HEK293 (cell line): ENCODE data around the gene HSD17B12.

Source experiments
- CTCF ChIA-PET: fragments of 350-600 bp; formaldehyde crosslinking; extraction: SDS; loops from one replicate; lab custom pipeline; 2021; ENCODE audit warnings: antibody characterized with exemption; lab: Yijun Ruan, JAX
- POLR2A ChIA-PET: fragments of 300-600 bp; formaldehyde crosslinking; extraction: SDS; loops from one replicate; lab custom pipeline; 2020; ENCODE audit warnings: antibody characterized with exemption, inconsistent platforms; lab: Yijun Ruan, JAX
- H3K27ac ChIP-seq: fragments of 200-500 bp; sonication (Bioruptor generic); 2 replicates; pipeline ENCODE4 v1.5.1; 2014; ENCODE audit warnings: low read depth, low read length, control low read depth, inconsistent platforms; ENCODE audit errors: extremely low read depth
- H3K36me3 ChIP-seq, 2 experiments: fragments of 200-500 bp in 1 of 2; sonication (Bioruptor generic) in 1 of 2; 1 replicate in 1 of 2; 2 replicates in 1 of 2; pipeline ENCODE4 v1.5.1; 2014 to 2017; ENCODE audit warnings: inconsistent platforms in 2 of 2, low read length in 2 of 2; ENCODE audit not compliant: control insufficient read depth in 2 of 2, insufficient read depth in 1 of 2
- H3K4me1 ChIP-seq: fragments of 200-500 bp; sonication (Bioruptor generic); 2 replicates; pipeline ENCODE4 v1.5.1; 2014; ENCODE audit warnings: mild to moderate bottlenecking, low read length, inconsistent platforms; ENCODE audit not compliant: control insufficient read depth, insufficient read depth
- H3K4me3 ChIP-seq: 2 replicates; pipeline ENCODE4 v1.5.1; 2011; ENCODE audit warnings: low read depth, mild to moderate bottlenecking, control low read depth, low read length, moderate library complexity
- H3K9me3 ChIP-seq: fragments of 200-500 bp; sonication (Bioruptor generic); 2 replicates; pipeline ENCODE4 v1.5.1; 2014; ENCODE audit warnings: low read depth, low read length, inconsistent platforms; ENCODE audit not compliant: control insufficient read depth, insufficient read depth
- GLIS1 ChIP-seq: fragments of 450-650 bp; formaldehyde crosslinking; IDR thresholded peaks from 2 replicates; pipeline ENCODE4 v1.5.1; 2016; ENCODE audit warnings: missing biosample characterization, missing genetic modification characterization
- IKZF3 ChIP-seq: fragments of 450-650 bp; IDR thresholded peaks from 2 replicates; pipeline ENCODE4 v1.5.0; 2018; ENCODE audit warnings: missing biosample characterization, mild to moderate bottlenecking, missing genetic modification characterization, moderate library complexity
- MZF1 ChIP-seq: fragments of 450-650 bp; formaldehyde crosslinking; IDR thresholded peaks from 2 replicates; pipeline ENCODE4 v1.5.1; 2017; ENCODE audit warnings: missing biosample characterization, missing genetic modification characterization, borderline replicate concordance
- WT1 ChIP-seq: fragments of 450-650 bp; formaldehyde crosslinking; IDR thresholded peaks from 2 replicates; pipeline ENCODE4 v1.5.1; 2016; ENCODE audit warnings: missing biosample characterization, missing genetic modification characterization
- YY2 ChIP-seq: fragments of 450-650 bp; formaldehyde crosslinking; IDR thresholded peaks from 2 replicates; pipeline ENCODE4 v1.5.1; 2016; ENCODE audit warnings: missing biosample characterization, missing genetic modification characterization
- ZBTB17 ChIP-seq: fragments of 450-650 bp; formaldehyde crosslinking; IDR thresholded peaks from 2 replicates; pipeline ENCODE4 v1.5.1; 2016; ENCODE audit warnings: missing biosample characterization, missing genetic modification characterization
- ZIC2 ChIP-seq: fragments of 450-650 bp; formaldehyde crosslinking; IDR thresholded peaks from 2 replicates; pipeline ENCODE4 v1.5.1; 2016; ENCODE audit warnings: missing biosample characterization, missing genetic modification characterization
- ZNF174 ChIP-seq: fragments of 450-650 bp; formaldehyde crosslinking; IDR thresholded peaks from 2 replicates; pipeline ENCODE4 v1.5.0; 2017; ENCODE audit warnings: missing biosample characterization, mild to moderate bottlenecking, missing genetic modification characterization
- ZNF19 ChIP-seq: fragments of 450-650 bp; formaldehyde crosslinking; IDR thresholded peaks from 2 replicates; pipeline ENCODE4; 2016; ENCODE audit warnings: missing biosample characterization, missing genetic modification characterization, low read depth
- ZNF558 ChIP-seq: fragments of 450-650 bp; formaldehyde crosslinking; IDR thresholded peaks from 2 replicates; pipeline ENCODE4 v1.5.1; 2016; ENCODE audit warnings: missing biosample characterization, missing genetic modification characterization
- ZNF560 ChIP-seq: fragments of 450-650 bp; formaldehyde crosslinking; IDR thresholded peaks from 2 replicates; pipeline ENCODE4 v1.5.1; 2017; ENCODE audit warnings: missing biosample characterization, missing genetic modification characterization, borderline replicate concordance
- ZNF561 ChIP-seq: fragments of 450-650 bp; IDR thresholded peaks from 2 replicates; pipeline ENCODE4 v1.5.1; 2018; ENCODE audit warnings: missing biosample characterization, missing genetic modification characterization, borderline replicate concordance
- ZNF571 ChIP-seq: fragments of 450-650 bp; formaldehyde crosslinking; IDR thresholded peaks from 2 replicates; pipeline ENCODE4 v1.5.0; 2017; ENCODE audit warnings: missing biosample characterization, missing genetic modification characterization
- ZNF596 ChIP-seq: fragments of 450-650 bp; IDR thresholded peaks from 2 replicates; pipeline ENCODE4 v1.5.0; 2018; ENCODE audit warnings: missing biosample characterization, mild to moderate bottlenecking, missing genetic modification characterization, moderate library complexity
- ZNF660 ChIP-seq: fragments of 450-650 bp; IDR thresholded peaks from 2 replicates; pipeline ENCODE4 v1.5.1; 2018; ENCODE audit warnings: missing biosample characterization, mild to moderate bottlenecking, missing genetic modification characterization
- ZNF677 ChIP-seq: fragments of 450-650 bp; IDR thresholded peaks from 2 replicates; pipeline ENCODE4 v1.5.0; 2018; ENCODE audit warnings: missing biosample characterization, mild to moderate bottlenecking, missing genetic modification characterization, moderate library complexity
- ZNF76 ChIP-seq: fragments of 450-650 bp; formaldehyde crosslinking; IDR thresholded peaks from 2 replicates; pipeline ENCODE4; 2016; ENCODE audit warnings: low read depth, missing biosample characterization, missing genetic modification characterization, borderline replicate concordance
- ZNF843 ChIP-seq: fragments of 450-650 bp; formaldehyde crosslinking; IDR thresholded peaks from 2 replicates; pipeline ENCODE4 v1.5.1; 2016; ENCODE audit warnings: missing biosample characterization, missing genetic modification characterization
- ZXDB ChIP-seq: fragments of 450-650 bp; formaldehyde crosslinking; IDR thresholded peaks from 2 replicates; pipeline ENCODE4 v1.5.1; 2016; ENCODE audit warnings: missing biosample characterization, missing genetic modification characterization
- TF ChIP-seq, protein P1 (sequence below): fragments of 450-650 bp; formaldehyde crosslinking; IDR thresholded peaks from 2 replicates; pipeline ENCODE4 v1.5.0; 2017; ENCODE audit warnings: missing biosample characterization, missing genetic modification characterization, borderline replicate concordance
- TF ChIP-seq, protein P2 (sequence below): fragments of 450-650 bp; formaldehyde crosslinking; IDR thresholded peaks from 2 replicates; pipeline ENCODE4 v1.5.1; 2016; ENCODE audit warnings: missing biosample characterization, missing genetic modification characterization
- TF ChIP-seq, protein P3 (sequence below): fragments of 450-650 bp; formaldehyde crosslinking; IDR thresholded peaks from 2 replicates; pipeline ENCODE4 v1.5.1; 2016; ENCODE audit warnings: missing biosample characterization, missing genetic modification characterization
- TF ChIP-seq, protein P4 (sequence below): fragments of 450-650 bp; formaldehyde crosslinking; IDR thresholded peaks from 2 replicates; pipeline ENCODE4 v1.5.1; 2016; ENCODE audit warnings: missing biosample characterization, missing genetic modification characterization

HSD17B12 gene

DNA sequence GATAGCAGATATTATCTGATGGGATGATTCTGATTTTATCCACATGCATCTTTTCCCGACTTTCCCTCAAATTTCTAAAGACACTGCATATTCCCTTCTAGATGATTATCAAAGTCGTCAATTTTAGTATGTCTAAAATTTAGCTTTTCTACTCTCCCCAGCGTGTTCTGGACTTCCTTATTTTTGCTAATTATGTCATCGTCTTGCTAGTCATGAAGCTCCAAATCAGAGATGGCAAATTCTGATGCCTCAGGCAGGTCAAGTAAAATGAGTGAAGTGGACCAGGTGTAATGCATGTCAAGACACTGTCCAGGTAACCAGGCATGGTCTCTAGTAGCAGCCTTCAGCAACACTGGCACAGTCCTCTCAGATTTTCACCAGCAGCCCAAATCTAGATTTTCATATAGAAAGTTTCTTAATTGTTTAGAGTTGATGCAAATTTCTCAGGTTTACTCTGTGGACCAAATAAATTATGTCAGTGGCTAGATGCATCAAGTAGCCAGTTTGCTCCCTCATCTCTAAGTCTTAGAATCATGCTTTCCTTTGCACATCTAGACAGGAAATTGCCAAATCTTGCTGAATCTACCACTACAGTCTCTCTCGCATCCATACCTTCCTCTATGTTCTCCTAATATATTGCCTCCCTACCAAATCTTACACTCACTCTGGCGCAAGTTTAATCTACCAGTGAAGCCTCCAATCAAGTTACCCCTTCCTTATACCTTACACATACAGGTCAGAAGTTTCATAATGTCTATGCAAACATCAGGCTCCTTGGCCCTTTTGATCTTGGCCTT is 10.6 kb downstream of the HSD17B12 start (continued):
- TF ChIP-seq, protein P1, sequence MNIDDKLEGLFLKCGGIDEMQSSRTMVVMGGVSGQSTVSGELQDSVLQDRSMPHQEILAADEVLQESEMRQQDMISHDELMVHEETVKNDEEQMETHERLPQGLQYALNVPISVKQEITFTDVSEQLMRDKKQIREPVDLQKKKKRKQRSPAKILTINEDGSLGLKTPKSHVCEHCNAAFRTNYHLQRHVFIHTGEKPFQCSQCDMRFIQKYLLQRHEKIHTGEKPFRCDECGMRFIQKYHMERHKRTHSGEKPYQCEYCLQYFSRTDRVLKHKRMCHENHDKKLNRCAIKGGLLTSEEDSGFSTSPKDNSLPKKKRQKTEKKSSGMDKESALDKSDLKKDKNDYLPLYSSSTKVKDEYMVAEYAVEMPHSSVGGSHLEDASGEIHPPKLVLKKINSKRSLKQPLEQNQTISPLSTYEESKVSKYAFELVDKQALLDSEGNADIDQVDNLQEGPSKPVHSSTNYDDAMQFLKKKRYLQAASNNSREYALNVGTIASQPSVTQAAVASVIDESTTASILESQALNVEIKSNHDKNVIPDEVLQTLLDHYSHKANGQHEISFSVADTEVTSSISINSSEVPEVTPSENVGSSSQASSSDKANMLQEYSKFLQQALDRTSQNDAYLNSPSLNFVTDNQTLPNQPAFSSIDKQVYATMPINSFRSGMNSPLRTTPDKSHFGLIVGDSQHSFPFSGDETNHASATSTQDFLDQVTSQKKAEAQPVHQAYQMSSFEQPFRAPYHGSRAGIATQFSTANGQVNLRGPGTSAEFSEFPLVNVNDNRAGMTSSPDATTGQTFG (tag by site-specific recombination) = no peak
- TF ChIP-seq ZNF558 (tag by site-specific recombination) (no peak), ZNF571 (tag by site-specific recombination) (no peak)

DNA sequence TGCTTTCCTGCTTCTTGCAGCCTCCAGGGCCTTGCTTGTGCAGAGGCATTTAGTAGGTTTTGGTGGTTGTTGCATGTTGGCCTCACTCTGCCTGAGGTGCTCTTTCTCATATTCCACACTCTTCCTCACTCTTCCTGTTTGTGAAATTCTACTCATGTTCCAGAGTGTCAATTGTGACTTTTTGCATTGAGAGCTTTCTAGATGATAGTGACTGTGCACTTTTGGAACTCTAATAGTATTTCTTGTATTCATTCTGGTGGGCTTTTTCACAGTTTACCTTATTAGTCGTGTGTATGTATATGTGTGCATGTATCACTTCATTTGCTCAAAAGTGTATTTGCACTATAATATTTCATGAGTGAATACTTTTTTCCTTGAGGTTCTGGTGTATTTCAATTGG is 11.3 kb downstream of the HSD17B12 start:
- CTCF ChIA-PET = interaction anchor here (0.6 kb wide), 1 partner anchor 511 kb away, joined by 3 read pairs; no protein-coding TSS in a partner anchor
- POLR2A ChIA-PET = no interaction called here

DNA sequence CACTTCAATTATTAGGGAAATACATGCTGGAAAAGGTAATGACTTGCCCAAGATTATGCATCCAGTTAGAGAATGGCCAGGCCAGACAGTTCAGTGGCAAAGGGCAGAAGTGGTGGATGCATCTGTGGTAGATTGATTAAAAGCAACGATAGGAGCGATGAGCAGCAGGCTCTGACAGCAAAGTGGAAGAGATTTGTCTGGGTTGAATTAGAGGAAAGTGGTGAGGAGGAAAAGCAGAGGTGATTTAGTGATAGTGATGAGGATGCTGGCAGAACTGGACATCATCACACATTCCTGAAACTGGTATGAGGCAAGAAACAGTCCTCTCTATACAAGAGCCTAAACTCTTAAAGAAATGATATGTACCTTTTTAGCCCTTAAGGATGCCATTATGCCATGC is 12.5 kb downstream of the HSD17B12 start:
- CTCF ChIA-PET = no interaction called here
- Histone ChIP-seq H3K27ac (no peak overlapping the region), H3K9me3 (no peaks in the 10 kb centered on the region), H3K36me3 (peaks cover 0 to 14% of the 10 kb centered on the region in 2 experiments; a peak in 2 of 3 replicates), H3K4me1 (no peaks in the 10 kb centered on the region), H3K4me3 (no peak overlapping the region)
- POLR2A ChIA-PET = no interaction called here
- no peak for TF ChIP-seq GLIS1 (tag by site-specific recombination)
- TF ChIP-seq, protein P2, sequence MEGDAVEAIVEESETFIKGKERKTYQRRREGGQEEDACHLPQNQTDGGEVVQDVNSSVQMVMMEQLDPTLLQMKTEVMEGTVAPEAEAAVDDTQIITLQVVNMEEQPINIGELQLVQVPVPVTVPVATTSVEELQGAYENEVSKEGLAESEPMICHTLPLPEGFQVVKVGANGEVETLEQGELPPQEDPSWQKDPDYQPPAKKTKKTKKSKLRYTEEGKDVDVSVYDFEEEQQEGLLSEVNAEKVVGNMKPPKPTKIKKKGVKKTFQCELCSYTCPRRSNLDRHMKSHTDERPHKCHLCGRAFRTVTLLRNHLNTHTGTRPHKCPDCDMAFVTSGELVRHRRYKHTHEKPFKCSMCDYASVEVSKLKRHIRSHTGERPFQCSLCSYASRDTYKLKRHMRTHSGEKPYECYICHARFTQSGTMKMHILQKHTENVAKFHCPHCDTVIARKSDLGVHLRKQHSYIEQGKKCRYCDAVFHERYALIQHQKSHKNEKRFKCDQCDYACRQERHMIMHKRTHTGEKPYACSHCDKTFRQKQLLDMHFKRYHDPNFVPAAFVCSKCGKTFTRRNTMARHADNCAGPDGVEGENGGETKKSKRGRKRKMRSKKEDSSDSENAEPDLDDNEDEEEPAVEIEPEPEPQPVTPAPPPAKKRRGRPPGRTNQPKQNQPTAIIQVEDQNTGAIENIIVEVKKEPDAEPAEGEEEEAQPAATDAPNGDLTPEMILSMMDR (tag by site-specific recombination) = no peak

More for the DNA sequence above, 11.3 kb downstream of the HSD17B12 start:
- Histone ChIP-seq H3K36me3 (peaks cover 0 to 14% of the 10 kb centered on the region in 2 experiments; a peak in 2 of 3 replicates), H3K9me3 (no peaks in the 10 kb centered on the region), H3K4me3 (no peak overlapping the region), H3K4me1 (no peaks in the 10 kb centered on the region), H3K27ac (no peak overlapping the region)
- TF ChIP-seq ZNF677 (tag by site-specific recombination) = no peak
- no peak for TF ChIP-seq ZNF560 (tag by site-specific recombination)
- no peak for TF ChIP-seq ZNF660 (tag by site-specific recombination)
- TF ChIP-seq, protein P3, sequence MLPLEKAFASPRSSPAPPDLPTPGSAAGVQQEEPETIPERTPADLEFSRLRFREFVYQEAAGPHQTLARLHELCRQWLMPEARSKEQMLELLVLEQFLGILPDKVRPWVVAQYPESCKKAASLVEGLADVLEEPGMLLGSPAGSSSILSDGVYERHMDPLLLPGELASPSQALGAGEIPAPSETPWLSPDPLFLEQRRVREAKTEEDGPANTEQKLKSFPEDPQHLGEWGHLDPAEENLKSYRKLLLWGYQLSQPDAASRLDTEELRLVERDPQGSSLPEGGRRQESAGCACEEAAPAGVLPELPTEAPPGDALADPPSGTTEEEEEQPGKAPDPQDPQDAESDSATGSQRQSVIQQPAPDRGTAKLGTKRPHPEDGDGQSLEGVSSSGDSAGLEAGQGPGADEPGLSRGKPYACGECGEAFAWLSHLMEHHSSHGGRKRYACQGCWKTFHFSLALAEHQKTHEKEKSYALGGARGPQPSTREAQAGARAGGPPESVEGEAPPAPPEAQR (tag by site-specific recombination) = no peak
- no peak for TF ChIP-seq ZBTB17 (tag by site-specific recombination)
- no peak for TF ChIP-seq ZXDB (tag by site-specific recombination)
- TF ChIP-seq IKZF3 (tag by site-specific recombination) = no peak
- TF ChIP-seq WT1 = no peak
- no peak for TF ChIP-seq ZNF596
- TF ChIP-seq MZF1 (tag by site-specific recombination) = no peak
- TF ChIP-seq ZNF76 = no peak
- no peak for TF ChIP-seq ZIC2
- no peak for TF ChIP-seq ZNF174 (tag by site-specific recombination)
- TF ChIP-seq YY2 (tag by site-specific recombination) = no peak
- no peak for TF ChIP-seq ZNF561 (tag by site-specific recombination)
- TF ChIP-seq, protein P4, sequence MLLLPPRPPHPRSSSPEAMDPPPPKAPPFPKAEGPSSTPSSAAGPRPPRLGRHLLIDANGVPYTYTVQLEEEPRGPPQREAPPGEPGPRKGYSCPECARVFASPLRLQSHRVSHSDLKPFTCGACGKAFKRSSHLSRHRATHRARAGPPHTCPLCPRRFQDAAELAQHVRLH (tag by site-specific recombination) = no peak
- no peak for TF ChIP-seq ZNF843 (tag by site-specific recombination)
- no peak for TF ChIP-seq ZNF19
